OCI-LY1 (cell line): ENCODE data around the gene GLP2R.

Experiments
- CTCF ChIP-seq: fragments of 200-600 bp; sonication (generic), shearing (Covaris generic); IDR thresholded peaks from 2 replicates; pipeline ENCODE4 v1.5.1; 2017; ENCODE audit warnings: mild to moderate bottlenecking, antibody characterized with exemption, low read length, moderate library complexity, mixed read lengths
- EZH2 ChIP-seq: fragments of 200-600 bp; sonication (generic), shearing (Covaris generic); IDR thresholded peaks from 2 replicates; pipeline ENCODE4 v1.8.0; 2017; ENCODE audit warnings: borderline replicate concordance, mixed run types, mild to moderate bottlenecking, antibody characterized with exemption, low read length, moderate library complexity, mixed read lengths

GRCh38 chr17:9941305-9941704 lies 115.6 kb downstream of the GLP2R start:
- TF ChIP-seq CTCF (no peak), EZH2 (no peak)
